Breast epithelium (tissue), 4 donors: ENCODE results near the gene SPARCL1. TPM values are rescaled to one million over a fixed set of nuclear protein-coding genes. Genes with fewer than 3 reads are reported as not detected.
A peak's percentile ranks its signal among the peaks of the same experiment; 100 is the strongest.

Experiments
- DNase-seq, 2 donors: peaks; one replicate each; pipeline ENCODE4 v3.0.0-alpha.2; 2019; ENCODE audit warnings: low spot score in 2 of 2
- H3K27ac ChIP-seq, 2 donors: fragments of 200-600 bp; sonication (generic) in 1 of 2; one replicate each; pipeline ENCODE4 v1.5.1; 2016 to 2019; ENCODE audit warnings: mild to moderate bottlenecking in 1 of 2
- H3K27me3 ChIP-seq, 2 donors: fragments of 200-600 bp; sonication (generic) in 1 of 2; one replicate each; pipeline versions ENCODE4 v1.5.1 to v1.6.0; 2017 to 2019; ENCODE audit warnings: control low read depth in 1 of 2, mild to moderate bottlenecking in 1 of 2
- H3K36me3 ChIP-seq: fragments of 200-600 bp; one replicate; pipeline ENCODE4 v1.5.1; 2019
- H3K4me1 ChIP-seq, 2 donors: fragments of 200-600 bp; sonication (generic); one replicate each; pipeline ENCODE4 v1.5.1; 2016 to 2019; ENCODE audit warnings: control low read depth in 1 of 2
- H3K4me3 ChIP-seq, 3 donors: fragments of 200-600 bp; sonication (generic); 1 replicate in 2 of 3; 2 replicates in 1 of 3; pipeline ENCODE4 v1.5.1; 2016 to 2019; ENCODE audit warnings: mild to moderate bottlenecking in 3 of 3, moderate library complexity in 2 of 3
- H3K9me3 ChIP-seq, 2 donors: fragments of 200-600 bp; sonication (generic) in 1 of 2; one replicate each; pipeline ENCODE4 v1.5.1; 2016 to 2019; ENCODE audit warnings: control low read depth in 1 of 2
- CTCF ChIP-seq, 3 donors: fragments of 450-650 bp; IDR thresholded peaks; one replicate each; pipeline ENCODE4 v1.5.1; 2016 to 2017; ENCODE audit warnings: antibody characterized with exemption in 3 of 3, mild to moderate bottlenecking in 3 of 3, moderate library complexity in 3 of 3
- POLR2A ChIP-seq: fragments of 450-650 bp; IDR thresholded peaks from one replicate; pipeline ENCODE4 v1.6.1; 2016; ENCODE audit warnings: antibody characterized with exemption, mild to moderate bottlenecking, moderate library complexity
- POLR2AphosphoS5 ChIP-seq, 3 donors: sonication (generic); formaldehyde crosslinking; IDR thresholded peaks; one replicate each; pipeline ENCODE4 v1.6.1; 2017; ENCODE audit warnings: antibody characterized with exemption in 3 of 3
- intact Hi-C: fragments of 100-400 bp; cut with DNase I; formaldehyde crosslinking; loops from one replicate; pipeline ENCODE4 v1.15.1; 2023; ENCODE audit warnings: low total_unique reads
- total RNA-seq, 3 donors: library from RNA; depleted of rRNA; stranded (reverse); fragments of >200 nt; gene quantifications; one replicate each; pipeline ENCODE4 v1.1.0, GENCODE V29; 2016

Gene SPARCL1
- total RNA-seq, 3 donors from 2014 or later: 368 to 408 (median 371) TPM

GRCh38 chr4:87555773-87556619 is 26.8 kb upstream of the SPARCL1 start:
- Histone ChIP-seq H3K36me3 (no peaks in the 10 kb centered on the region), H3K9me3 (no peaks in the 10 kb centered on the region), H3K4me1 (no peaks in the 10 kb centered on the region), H3K4me3 (no peak overlapping the region), H3K27ac (peak overlapping the region in 1 of 2 donors; percentile 8), H3K27me3 (no peaks in the 10 kb centered on the region)
- DNase-seq: no peak
- intact Hi-C loops: no loop called here
- TF ChIP-seq POLR2A (no peak), POLR2AphosphoS5 (IDR thresholded peaks at IDR 0.05) (no peak), CTCF (IDR thresholded peaks at IDR 0.05) (no peak)

GRCh38 chr4:87553182-87553581 is 24.0 kb upstream of the SPARCL1 start:
- H3K9me3 ChIP-seq: no peaks in the 10 kb centered on the region
- intact Hi-C loops: no loop called here
- H3K27ac ChIP-seq: no peak overlapping the region
- no peaks in the 10 kb centered on the region for H3K4me1 ChIP-seq
- H3K36me3 ChIP-seq: no peaks in the 10 kb centered on the region
- H3K4me3 ChIP-seq: no peak overlapping the region
- no peak for DNase-seq
- no peaks in the 10 kb centered on the region for H3K27me3 ChIP-seq
- TF ChIP-seq POLR2A: no peak
- TF ChIP-seq CTCF (IDR thresholded peaks at IDR 0.05): no peak
- no peak for TF ChIP-seq POLR2AphosphoS5 (IDR thresholded peaks at IDR 0.05)

GRCh38 chr4:87551361-87551760 is 22.2 kb upstream of the SPARCL1 start:
- intact Hi-C loops: no loop called here
- Histone ChIP-seq H3K36me3 (no peaks in the 10 kb centered on the region), H3K27ac (no peak overlapping the region), H3K9me3 (no peaks in the 10 kb centered on the region), H3K27me3 (no peaks in the 10 kb centered on the region), H3K4me3 (no peak overlapping the region), H3K4me1 (no peaks in the 10 kb centered on the region)
- TF ChIP-seq POLR2AphosphoS5 (IDR thresholded peaks at IDR 0.05) (no peak), CTCF (IDR thresholded peaks at IDR 0.05) (no peak), POLR2A (no peak)
- no peak for DNase-seq

GRCh38 chr4:87547016-87547708 is 18.0 kb upstream of the SPARCL1 start:
- Histone ChIP-seq H3K4me1 (no peaks in the 10 kb centered on the region), H3K9me3 (no peaks in the 10 kb centered on the region), H3K27ac (no peak overlapping the region), H3K27me3 (no peaks in the 10 kb centered on the region), H3K4me3 (no peak overlapping the region), H3K36me3 (no peaks in the 10 kb centered on the region)
- intact Hi-C loops: no loop called here
- TF ChIP-seq CTCF (IDR thresholded peaks at IDR 0.05) (no peak), POLR2A (no peak), POLR2AphosphoS5 (IDR thresholded peaks at IDR 0.05) (no peak)
- DNase-seq: no peak

- no peaks in the 10 kb centered on the region for H3K4me1 ChIP-seq
- H3K27me3 ChIP-seq: no peaks in the 10 kb centered on the region
- H3K9me3 ChIP-seq: no peaks in the 10 kb centered on the region
- H3K4me3 ChIP-seq: no peak overlapping the region
- intact Hi-C loops: no loop called here
- H3K36me3 ChIP-seq: no peaks in the 10 kb centered on the region
- H3K27ac ChIP-seq: no peak overlapping the region
- TF ChIP-seq POLR2AphosphoS5 (IDR thresholded peaks at IDR 0.05): no peak
- no peak for TF ChIP-seq POLR2A
- no peak for TF ChIP-seq CTCF (IDR thresholded peaks at IDR 0.05)
- no peak for DNase-seq
Observed at GRCh38 chr4:87545052-87545451, 15.9 kb upstream of the SPARCL1 start.
